NB4 (cell line): ENCODE results near the gene DNAJA3.

Experiments
- DNase-seq: peaks from one replicate; pipeline ENCODE4 v3.0.0; 2010; ENCODE audit warnings: low read depth
- H3K4me3 ChIP-seq: one replicate; pipeline ENCODE4 v1.5.1; 2011; ENCODE audit warnings: mild to moderate bottlenecking, low read depth, low read length, moderate library complexity
- CTCF ChIP-seq: IDR thresholded peaks from one replicate; pipeline ENCODE4 v1.5.1; 2012; ENCODE audit warnings: low read depth, low read length
- MYC ChIP-seq: IDR thresholded peaks from 2 replicates; pipeline ENCODE4 v1.6.1; 2011; ENCODE audit warnings: low read depth, low read length
- POLR2A ChIP-seq: IDR thresholded peaks from 2 replicates; pipeline ENCODE4 v1.6.1; 2011; ENCODE audit warnings: mild to moderate bottlenecking; ENCODE audit not compliant: insufficient read length; ENCODE audit errors: extremely low read depth
- TF ChIP-seq, protein P1 (sequence below): IDR thresholded peaks from 2 replicates; pipeline ENCODE4 v1.6.1; 2011; ENCODE audit warnings: low read depth, low read length

DNAJA3 gene

DNA sequence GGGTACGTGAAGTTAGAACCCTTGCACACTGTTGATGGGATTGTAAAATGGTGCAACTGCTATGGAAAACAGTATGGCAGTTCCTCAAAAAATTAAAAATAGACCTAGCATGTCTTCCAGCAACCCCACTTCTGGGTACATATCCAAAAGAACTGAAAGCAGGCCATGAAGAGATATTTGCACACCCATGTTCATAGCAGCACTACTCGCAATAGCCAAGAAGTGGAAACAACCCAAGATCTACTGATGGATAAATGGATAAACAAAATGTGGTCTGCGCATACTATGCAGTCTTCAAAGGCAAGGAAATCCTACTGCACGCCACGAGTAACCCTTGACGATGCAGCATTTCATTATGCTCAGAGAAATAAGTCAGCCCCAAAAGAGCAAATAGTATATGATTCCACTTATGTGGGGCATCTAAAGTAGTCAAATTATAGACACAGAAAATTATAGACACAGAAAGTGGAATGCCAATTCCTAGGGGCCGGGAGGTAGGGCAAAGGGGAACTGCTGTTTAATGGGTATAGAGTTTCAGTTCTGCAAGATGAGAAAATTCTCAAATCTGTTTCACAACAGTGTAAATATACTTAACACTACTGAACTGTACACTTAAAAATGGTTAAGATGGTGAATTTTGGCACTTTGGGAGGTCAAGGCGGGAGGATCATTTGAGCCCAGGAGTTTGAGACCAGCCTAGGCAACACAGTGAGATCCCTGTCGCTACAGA, 26.5 kb upstream of the DNAJA3 start:
- H3K4me3 ChIP-seq, result no peak overlapping the region
- TF ChIP-seq CTCF (no peak), POLR2A (no peak), MYC (no peak)
- TF ChIP-seq, protein P1, sequence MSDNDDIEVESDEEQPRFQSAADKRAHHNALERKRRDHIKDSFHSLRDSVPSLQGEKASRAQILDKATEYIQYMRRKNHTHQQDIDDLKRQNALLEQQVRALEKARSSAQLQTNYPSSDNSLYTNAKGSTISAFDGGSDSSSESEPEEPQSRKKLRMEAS, result no peak
- DNase-seq, result no peak

DNA sequence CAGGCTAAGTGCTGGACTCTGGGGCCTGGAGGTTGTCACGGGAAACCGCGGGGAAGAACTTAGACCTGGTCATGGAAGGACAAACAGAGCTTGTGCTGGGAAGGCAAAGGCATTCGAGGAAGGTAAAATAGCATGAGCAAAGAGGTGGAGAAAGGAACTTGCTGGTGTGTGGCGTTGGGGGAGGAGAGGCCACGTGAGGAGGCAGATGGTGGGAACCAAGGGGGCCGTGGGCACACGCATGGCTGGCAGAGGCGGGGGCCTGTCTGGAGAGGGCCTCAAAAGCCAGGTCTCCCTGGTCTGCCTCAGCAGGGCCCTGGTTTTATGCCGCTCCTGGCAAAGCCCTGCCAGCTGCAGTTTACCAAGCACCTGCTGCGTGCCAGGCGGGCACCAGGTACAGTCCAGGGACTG, 24.6 kb upstream of the DNAJA3 start:
- no peak overlapping the region for H3K4me3 ChIP-seq
- DNase-seq, result no peak
- TF ChIP-seq POLR2A (no peak), MYC (no peak)

GRCh38 chr16:4401510-4401909, 24.2 kb upstream of the DNAJA3 start:
- TF ChIP-seq CTCF, result no peak
- TF ChIP-seq MYC, result no peak
- no peak for TF ChIP-seq POLR2A
- TF ChIP-seq, protein P1, result no peak
- no peak for DNase-seq
- no peak overlapping the region for H3K4me3 ChIP-seq

DNA sequence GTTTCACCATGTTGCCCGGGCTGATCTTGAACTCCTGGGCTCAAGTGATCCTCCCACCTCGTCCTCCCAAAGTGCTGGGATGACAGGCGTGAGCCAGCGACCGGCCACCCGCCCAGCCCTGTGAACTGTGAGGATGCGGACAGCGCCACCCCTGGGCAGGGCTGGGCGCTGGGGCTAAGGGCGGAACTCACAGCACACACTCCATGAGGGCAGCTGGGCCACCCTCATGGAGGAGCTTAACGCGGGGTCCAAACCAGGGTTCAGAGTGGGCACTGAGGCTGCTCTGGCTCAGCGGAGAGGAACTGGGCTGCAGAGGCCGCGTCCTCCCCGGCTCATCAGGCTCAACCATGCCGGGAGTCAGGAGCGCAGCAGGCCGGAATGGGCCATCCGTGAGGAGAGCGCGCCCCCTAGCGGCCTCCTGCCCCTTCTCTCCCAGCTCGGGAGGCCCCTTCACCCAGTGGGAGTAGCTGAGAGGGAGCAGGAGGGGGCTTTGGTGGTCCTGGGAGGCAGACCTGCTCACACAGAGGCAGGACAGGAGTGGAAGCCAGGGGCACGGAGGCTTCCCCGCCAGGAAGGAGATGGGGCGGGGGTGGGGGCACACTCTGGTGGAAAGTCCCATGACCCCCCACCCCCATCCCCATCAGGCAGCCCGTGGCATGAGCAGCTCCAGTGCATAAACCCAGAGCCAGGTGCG, 23.1 kb upstream of the DNAJA3 start:
- TF ChIP-seq MYC (no peak), CTCF (peak; percentile 74), POLR2A (no peak)
- TF ChIP-seq, protein P1, result no peak
- no peak overlapping the region for H3K4me3 ChIP-seq
- DNase-seq, result peak; percentile 72

DNA sequence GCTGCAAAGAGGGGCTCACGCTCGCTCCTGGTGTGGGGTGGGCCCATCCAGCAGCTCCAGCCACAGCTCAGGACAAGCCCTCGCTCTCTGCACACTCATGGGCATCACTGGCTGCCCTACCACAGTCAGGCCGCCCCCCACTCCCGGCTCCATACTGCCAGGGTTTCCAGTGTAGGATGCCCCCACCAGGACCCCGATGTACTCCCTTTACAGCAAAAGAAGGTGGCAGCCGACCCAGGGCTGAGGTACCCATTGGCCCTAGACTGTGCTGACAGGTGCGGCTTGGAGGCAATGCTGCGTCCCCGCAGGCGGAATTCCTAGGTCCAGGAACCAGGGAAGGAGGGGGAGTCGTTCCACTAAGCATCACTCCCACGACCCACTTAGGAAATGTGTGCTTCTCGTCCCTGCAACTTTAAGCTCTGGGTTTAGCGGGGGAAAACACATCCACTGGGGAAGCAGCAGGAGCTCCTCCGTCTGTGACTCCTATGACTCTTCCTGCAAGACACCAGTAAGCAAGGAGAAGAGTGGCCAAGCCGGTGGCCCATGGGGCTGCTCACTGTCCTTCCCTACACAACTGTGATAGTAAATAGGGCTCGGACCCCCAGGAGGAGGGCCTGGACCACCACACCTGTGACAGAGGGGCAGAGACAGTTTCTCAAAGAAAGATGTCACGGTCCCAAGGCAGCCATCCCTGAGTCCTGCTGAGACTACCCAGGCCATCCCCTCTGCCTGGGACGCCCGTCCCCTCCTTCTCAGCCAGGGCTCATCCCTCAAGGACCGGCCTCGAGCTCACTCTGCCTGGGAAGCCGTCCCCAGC, 22.3 kb upstream of the DNAJA3 start:
- TF ChIP-seq, protein P1, result no peak
- TF ChIP-seq CTCF (no peak), MYC (no peak), POLR2A (no peak)
- no peak overlapping the region for H3K4me3 ChIP-seq
- DNase-seq, result no peak

DNA sequence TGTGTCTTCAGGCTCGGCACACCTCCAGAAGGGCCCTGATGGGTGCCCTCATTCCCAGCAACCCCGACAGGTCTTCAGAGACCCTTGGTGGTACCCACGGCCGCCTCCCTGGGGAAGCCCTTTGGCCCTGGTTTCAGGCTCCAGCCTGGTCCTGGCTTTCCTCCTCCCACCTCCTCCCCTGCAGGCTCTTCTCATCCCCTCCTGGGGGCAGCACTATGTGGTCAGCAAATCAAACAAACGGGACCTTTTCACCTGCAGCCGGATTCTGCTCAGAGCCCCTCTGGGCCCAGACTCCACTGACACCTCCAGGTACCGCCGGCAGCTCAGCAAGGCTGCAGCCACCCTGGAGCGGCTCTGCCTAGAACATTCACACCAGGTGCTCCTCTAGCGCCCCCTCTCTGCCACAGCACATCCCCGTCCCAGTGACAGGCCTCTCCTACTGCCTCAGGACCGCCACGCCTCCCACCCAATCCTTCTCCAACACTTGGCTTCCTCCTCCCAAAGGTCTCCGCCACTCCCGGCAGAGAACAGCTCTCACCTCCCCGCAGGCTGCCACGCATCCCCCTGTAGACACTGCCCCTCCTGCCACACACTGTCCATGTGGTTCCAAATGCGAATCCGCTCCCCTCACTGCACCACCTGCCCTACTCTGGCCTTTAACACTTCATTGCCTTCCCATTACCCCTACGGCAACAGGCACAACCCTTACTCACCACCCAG, 21.3 kb upstream of the DNAJA3 start:
- peak; percentile 56 for DNase-seq
- H3K4me3 ChIP-seq, result no peak overlapping the region
- TF ChIP-seq CTCF (no peak), POLR2A (no peak), MYC (no peak)
